ENCODE results near the gene FAM107B.

Gene FAM107B

DNA sequence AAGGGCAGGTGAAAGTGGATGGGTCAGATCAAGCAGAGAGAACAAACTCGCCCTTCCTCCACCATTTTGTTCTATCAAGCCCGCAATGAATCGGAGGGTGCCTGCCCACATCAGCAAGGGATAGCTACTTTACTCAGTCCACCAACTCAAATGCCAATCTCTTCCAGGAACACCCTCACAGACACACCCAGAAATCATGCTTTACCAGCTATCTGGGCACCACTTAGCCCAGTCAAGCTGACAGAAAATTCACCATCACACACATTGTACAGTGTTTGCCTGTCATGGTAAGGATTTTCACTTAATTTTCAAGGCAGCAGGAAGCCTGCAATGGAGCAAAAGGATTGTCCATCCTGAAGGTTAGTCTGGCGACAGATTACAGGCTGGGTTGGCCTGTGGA is 75.2 kb downstream of the FAM107B start:
- H2BK12ac ChIP-seq (ENCODE audit: low read length in 2 of 2): no peak overlapping the region
- no peaks in the 10 kb centered on the region for H3K4me1 ChIP-seq (ENCODE audit: control insufficient read depth, insufficient read depth, low read depth, low read length)
- H4K91ac ChIP-seq (ENCODE audit: low read length): no peak overlapping the region
- H3K18ac ChIP-seq (ENCODE audit: low read depth in 1 of 2, low read length in 2 of 2): no peak overlapping the region
- H3K4ac ChIP-seq (ENCODE audit: low read depth in 1 of 2, low read length in 2 of 2): no peak overlapping the region
- H2BK5ac ChIP-seq (ENCODE audit: low read depth, low read length, poor library complexity, severe bottlenecking): no peak overlapping the region
- no peaks in the 10 kb centered on the region for H3K79me1 ChIP-seq (replicated peaks; ENCODE audit: low read length, poor library complexity, severe bottlenecking)
- no peak overlapping the region for H3K27ac ChIP-seq (ENCODE audit: low read length, poor library complexity, severe bottlenecking)
- H3K36me3 ChIP-seq (ENCODE audit: control insufficient read depth in 1 of 2, insufficient read depth in 2 of 2, low read depth in 1 of 2, low read length in 2 of 2): no peaks in the 10 kb centered on the region
- no peak overlapping the region for H3K4me3 ChIP-seq (ENCODE audit: insufficient read depth in 1 of 2, low read depth in 1 of 2, low read length in 2 of 2)
- no peak overlapping the region for H2AFZ ChIP-seq (ENCODE audit: low read depth, low read length)
- H4K8ac ChIP-seq (ENCODE audit: low read length): no peak overlapping the region
- 95% methylated on average over 4 of the region's 4 CpGs for whole genome bisulfite sequencing
- no peak overlapping the region for H2AK5ac ChIP-seq (ENCODE audit: low read length, severe bottlenecking)
- peaks cover 0 to 4% of the 10 kb centered on the region in 2 experiments for H3K27me3 ChIP-seq (ENCODE audit: control insufficient read depth in 1 of 2, insufficient read depth in 1 of 2, low read length in 2 of 2)
- no peaks in the 10 kb centered on the region for H3K9me3 ChIP-seq (ENCODE audit: control insufficient read depth, low read length)
- no peak for DNase-seq
- H2BK120ac ChIP-seq (ENCODE audit: low read depth, low read length): no peak overlapping the region
- H3K23ac ChIP-seq (ENCODE audit: low read length in 2 of 2): no peak overlapping the region
- H2BK15ac ChIP-seq (ENCODE audit: low read depth, poor library complexity, severe bottlenecking): no peak overlapping the region
- no peak overlapping the region for H3K4me2 ChIP-seq (ENCODE audit: low read length, poor library complexity, severe bottlenecking)
- H3K9ac ChIP-seq (ENCODE audit: low read length): no peak overlapping the region
- H3K14ac ChIP-seq (ENCODE audit: low read length in 2 of 2): no peak overlapping the region

DNA sequence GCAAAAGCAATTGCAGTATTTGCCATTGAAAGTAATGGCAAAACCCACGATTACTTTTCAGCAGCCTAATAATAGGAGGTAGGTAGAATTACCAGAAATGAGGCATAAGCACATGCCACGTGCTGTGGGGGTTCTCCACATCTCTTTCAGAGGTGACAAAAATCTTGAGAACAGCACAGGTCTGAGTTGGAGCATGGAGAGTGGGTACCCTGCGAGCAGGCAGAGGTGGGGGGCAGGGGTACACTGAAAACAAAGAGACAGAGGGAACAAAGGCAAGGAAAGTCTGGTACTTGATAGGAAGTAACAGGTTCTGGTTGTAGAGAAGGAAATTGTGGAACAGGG is 75.9 kb downstream of the FAM107B start:
- no peak overlapping the region for H3K18ac ChIP-seq (ENCODE audit: low read depth in 1 of 2, low read length in 2 of 2)
- no peak overlapping the region for H3K4me3 ChIP-seq (ENCODE audit: insufficient read depth in 1 of 2, low read depth in 1 of 2, low read length in 2 of 2)
- no peak overlapping the region for H2BK5ac ChIP-seq (ENCODE audit: low read depth, low read length, poor library complexity, severe bottlenecking)
- H2AK5ac ChIP-seq (ENCODE audit: low read length, severe bottlenecking): no peak overlapping the region
- H3K14ac ChIP-seq (ENCODE audit: low read length in 2 of 2): no peak overlapping the region
- H3K36me3 ChIP-seq (ENCODE audit: control insufficient read depth in 1 of 2, insufficient read depth in 2 of 2, low read depth in 1 of 2, low read length in 2 of 2): no peaks in the 10 kb centered on the region
- no peak overlapping the region for H3K27ac ChIP-seq (ENCODE audit: low read length, poor library complexity, severe bottlenecking)
- H4K8ac ChIP-seq (ENCODE audit: low read length): no peak overlapping the region
- 71% methylated on average over 3 of the region's 3 CpGs for WGBS
- no peak for DNase-seq
- no peak overlapping the region for H2AFZ ChIP-seq (ENCODE audit: low read depth, low read length)
- no peak overlapping the region for H2BK15ac ChIP-seq (ENCODE audit: low read depth, poor library complexity, severe bottlenecking)
- H3K9me3 ChIP-seq (ENCODE audit: control insufficient read depth, low read length): no peaks in the 10 kb centered on the region
- H3K4me2 ChIP-seq (ENCODE audit: low read length, poor library complexity, severe bottlenecking): no peak overlapping the region
- H3K27me3 ChIP-seq (ENCODE audit: control insufficient read depth in 1 of 2, insufficient read depth in 1 of 2, low read length in 2 of 2): peaks cover 0 to 2% of the 10 kb centered on the region in 2 experiments
- no peak overlapping the region for H2BK12ac ChIP-seq (ENCODE audit: low read length in 2 of 2)
- H3K23ac ChIP-seq (ENCODE audit: low read length in 2 of 2): no peak overlapping the region
- peak overlapping the region; percentile 36 for H3K9ac ChIP-seq (ENCODE audit: low read length)
- no peaks in the 10 kb centered on the region for H3K79me1 ChIP-seq (replicated peaks; ENCODE audit: low read length, poor library complexity, severe bottlenecking)
- H3K4ac ChIP-seq (ENCODE audit: low read depth in 1 of 2, low read length in 2 of 2): no peak overlapping the region
- H3K4me1 ChIP-seq (ENCODE audit: control insufficient read depth, insufficient read depth, low read depth, low read length): no peaks in the 10 kb centered on the region
- H4K91ac ChIP-seq (ENCODE audit: low read length): no peak overlapping the region
- H2BK120ac ChIP-seq (ENCODE audit: low read depth, low read length): no peak overlapping the region

DNA sequence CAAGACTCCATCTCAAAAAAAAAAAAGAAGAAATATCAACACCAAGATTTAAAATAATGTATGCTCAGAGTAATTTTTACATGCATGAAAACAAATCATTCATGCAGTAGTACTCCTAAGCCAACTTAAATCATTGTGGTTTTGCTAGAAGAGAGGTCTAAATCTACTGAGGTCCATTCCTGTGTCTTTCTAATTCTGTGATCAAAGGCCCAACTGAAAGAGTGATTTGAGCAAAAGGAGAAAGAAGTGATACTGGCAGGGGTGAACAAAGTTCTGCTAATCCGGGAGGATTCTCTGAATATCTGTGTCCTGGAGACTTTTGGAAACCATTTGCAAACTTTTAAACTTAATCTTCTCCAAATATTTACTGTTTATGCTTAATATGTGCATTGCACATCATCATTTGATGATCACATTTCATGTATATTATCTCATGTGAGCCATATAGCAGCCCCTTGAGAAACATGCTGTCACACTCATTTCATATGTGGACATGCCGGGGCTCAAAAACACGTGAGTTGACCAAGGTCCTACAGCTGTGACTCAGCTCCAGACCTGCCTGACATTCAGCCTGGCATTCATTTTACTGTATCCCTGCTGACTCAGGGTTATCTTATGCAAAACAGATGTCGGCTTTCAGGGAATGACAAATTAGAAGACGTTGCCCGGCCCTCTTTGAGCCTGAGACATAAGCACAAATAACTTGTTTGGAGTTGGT is 76.4 kb downstream of the FAM107B start:
- no peaks in the 10 kb centered on the region for H3K9me3 ChIP-seq (ENCODE audit: control insufficient read depth, low read length)
- no peak overlapping the region for H2AFZ ChIP-seq (ENCODE audit: low read depth, low read length)
- DNase-seq: peak; percentile 41
- no peak overlapping the region for H4K8ac ChIP-seq (ENCODE audit: low read length)
- no peak overlapping the region for H2BK5ac ChIP-seq (ENCODE audit: low read depth, low read length, poor library complexity, severe bottlenecking)
- no peaks in the 10 kb centered on the region for H3K79me1 ChIP-seq (replicated peaks; ENCODE audit: low read length, poor library complexity, severe bottlenecking)
- no peak overlapping the region for H2AK5ac ChIP-seq (ENCODE audit: low read length, severe bottlenecking)
- no peak overlapping the region for H3K23ac ChIP-seq (ENCODE audit: low read length in 2 of 2)
- no peak overlapping the region for H3K14ac ChIP-seq (ENCODE audit: low read length in 2 of 2)
- no peak overlapping the region for H3K4ac ChIP-seq (ENCODE audit: low read depth in 1 of 2, low read length in 2 of 2)
- no peaks in the 10 kb centered on the region for H3K27me3 ChIP-seq (ENCODE audit: control insufficient read depth in 1 of 2, insufficient read depth in 1 of 2, low read length in 2 of 2)
- H3K4me1 ChIP-seq (ENCODE audit: control insufficient read depth, insufficient read depth, low read depth, low read length): no peaks in the 10 kb centered on the region
- H3K27ac ChIP-seq (ENCODE audit: low read length, poor library complexity, severe bottlenecking): no peak overlapping the region
- H2BK15ac ChIP-seq (ENCODE audit: low read depth, poor library complexity, severe bottlenecking): no peak overlapping the region
- H3K18ac ChIP-seq (ENCODE audit: low read depth in 1 of 2, low read length in 2 of 2): no peak overlapping the region
- H3K4me2 ChIP-seq (ENCODE audit: low read length, poor library complexity, severe bottlenecking): no peak overlapping the region
- H3K9ac ChIP-seq (ENCODE audit: low read length): no peak overlapping the region
- no peak overlapping the region for H2BK120ac ChIP-seq (ENCODE audit: low read depth, low read length)
- no peak overlapping the region for H2BK12ac ChIP-seq (ENCODE audit: low read length in 2 of 2)
- H4K91ac ChIP-seq (ENCODE audit: low read length): no peak overlapping the region
- 56% methylated on average over 6 of the region's 6 CpGs for WGBS
- H3K4me3 ChIP-seq (ENCODE audit: insufficient read depth in 1 of 2, low read depth in 1 of 2, low read length in 2 of 2): no peak overlapping the region
- no peaks in the 10 kb centered on the region for H3K36me3 ChIP-seq (ENCODE audit: control insufficient read depth in 1 of 2, insufficient read depth in 2 of 2, low read depth in 1 of 2, low read length in 2 of 2)

DNA sequence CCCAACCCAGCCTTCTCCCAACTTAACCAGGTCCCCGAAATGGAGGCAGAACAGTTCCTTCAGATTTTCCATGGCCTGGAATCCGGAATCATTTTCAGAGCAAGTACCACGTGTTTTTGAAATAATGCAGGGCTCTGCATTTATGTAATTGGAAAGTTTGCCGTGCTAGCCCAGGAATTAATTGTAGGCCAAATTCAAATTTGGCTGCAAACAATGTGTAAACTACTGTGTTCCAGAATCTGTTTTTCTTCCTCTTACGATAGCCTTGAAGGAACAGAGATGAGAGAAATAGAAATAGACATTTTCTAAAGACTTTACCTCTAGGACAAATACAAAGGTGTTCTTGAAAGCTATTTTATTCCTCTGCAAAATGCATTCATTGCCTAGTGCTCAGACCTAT is 77.4 kb downstream of the FAM107B start:
- no peak overlapping the region for H2AFZ ChIP-seq (ENCODE audit: low read depth, low read length)
- H3K4me1 ChIP-seq (ENCODE audit: control insufficient read depth, insufficient read depth, low read depth, low read length): no peaks in the 10 kb centered on the region
- DNase-seq: no peak
- no peak overlapping the region for H3K18ac ChIP-seq (ENCODE audit: low read depth in 1 of 2, low read length in 2 of 2)
- no peak overlapping the region for H3K23ac ChIP-seq (ENCODE audit: low read length in 2 of 2)
- H3K9ac ChIP-seq (ENCODE audit: low read length): no peak overlapping the region
- no peak overlapping the region for H2AK5ac ChIP-seq (ENCODE audit: low read length, severe bottlenecking)
- H2BK5ac ChIP-seq (ENCODE audit: low read depth, low read length, poor library complexity, severe bottlenecking): no peak overlapping the region
- no peaks in the 10 kb centered on the region for H3K9me3 ChIP-seq (ENCODE audit: control insufficient read depth, low read length)
- H4K8ac ChIP-seq (ENCODE audit: low read length): no peak overlapping the region
- no peaks in the 10 kb centered on the region for H3K36me3 ChIP-seq (ENCODE audit: control insufficient read depth in 1 of 2, insufficient read depth in 2 of 2, low read depth in 1 of 2, low read length in 2 of 2)
- H3K27me3 ChIP-seq (ENCODE audit: control insufficient read depth in 1 of 2, insufficient read depth in 1 of 2, low read length in 2 of 2): no peaks in the 10 kb centered on the region
- H3K4ac ChIP-seq (ENCODE audit: low read depth in 1 of 2, low read length in 2 of 2): no peak overlapping the region
- H4K91ac ChIP-seq (ENCODE audit: low read length): peak overlapping the region; percentile 9
- no peak overlapping the region for H2BK15ac ChIP-seq (ENCODE audit: low read depth, poor library complexity, severe bottlenecking)
- no peak overlapping the region for H3K14ac ChIP-seq (ENCODE audit: low read length in 2 of 2)
- no peak overlapping the region for H3K4me2 ChIP-seq (ENCODE audit: low read length, poor library complexity, severe bottlenecking)
- H3K4me3 ChIP-seq (ENCODE audit: insufficient read depth in 1 of 2, low read depth in 1 of 2, low read length in 2 of 2): no peak overlapping the region
- no peak overlapping the region for H2BK12ac ChIP-seq (ENCODE audit: low read length in 2 of 2)
- H3K79me1 ChIP-seq (replicated peaks; ENCODE audit: low read length, poor library complexity, severe bottlenecking): no peaks in the 10 kb centered on the region
- no peak overlapping the region for H2BK120ac ChIP-seq (ENCODE audit: low read depth, low read length)
- 85% methylated on average over 4 of the region's 5 CpGs for WGBS
- H3K27ac ChIP-seq (ENCODE audit: low read length, poor library complexity, severe bottlenecking): no peak overlapping the region

Data from mesenchymal stem cell (in vitro differentiated cells and primary cell).